Smooth muscle cell of the pulmonary artery (primary cell): ENCODE data around the gene TET1. TPM values are rescaled to one million over a fixed set of nuclear protein-coding genes. Genes with fewer than 3 reads are reported as not detected.

Experiments
- total RNA-seq: library from RNA; depleted of rRNA; stranded (reverse); fragments of >200 nt; gene quantifications from 2 replicates; pipeline ENCODE4 v1.2.3, GENCODE V29; 2014

TET1 gene
- total RNA-seq = 1.8 and 5.2 TPM in 2 replicates

DNA sequence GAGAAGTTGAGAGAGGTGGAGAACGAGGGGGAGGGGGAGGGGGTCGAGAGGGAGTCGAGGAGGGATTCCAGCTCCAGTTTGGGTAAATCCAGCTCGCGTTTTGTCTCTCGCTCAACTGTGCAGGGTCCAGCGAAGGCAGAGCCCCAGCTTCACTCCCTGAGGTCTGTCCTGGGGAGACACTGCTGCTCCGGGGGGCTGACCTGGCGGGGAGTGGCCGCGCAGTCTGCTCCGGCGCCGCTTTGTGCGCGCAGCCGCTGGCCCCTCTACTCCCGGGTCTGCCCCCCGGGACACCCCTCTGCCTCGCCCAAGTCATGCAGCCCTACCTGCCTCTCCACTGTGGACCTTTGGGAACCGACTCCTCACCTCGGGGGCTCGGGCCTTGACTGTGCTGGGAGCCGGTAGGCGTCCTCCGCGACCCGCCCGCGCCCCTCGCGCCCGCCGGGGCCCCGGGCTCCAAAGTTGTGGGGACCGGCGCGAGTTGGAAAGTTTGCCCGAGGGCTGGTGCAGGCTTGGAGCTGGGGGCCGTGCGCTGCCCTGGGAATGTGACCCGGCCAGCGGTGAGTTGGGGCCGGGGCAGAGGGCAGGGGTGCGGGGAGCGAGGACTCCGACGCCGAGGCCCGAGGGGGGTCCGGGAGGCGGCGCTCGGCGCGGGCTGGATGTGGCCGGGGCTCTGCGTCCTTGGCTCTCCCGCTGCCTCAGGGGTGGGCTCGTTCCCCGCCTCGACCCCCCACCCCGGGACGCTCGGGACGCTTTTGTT, at the start of gene TET1:
Gene TET1 (plus strand): TSS at position 152 of the 757 bp plus-strand sequence. CDS start 12,002 bp downstream, outside the sequence.

DNA sequence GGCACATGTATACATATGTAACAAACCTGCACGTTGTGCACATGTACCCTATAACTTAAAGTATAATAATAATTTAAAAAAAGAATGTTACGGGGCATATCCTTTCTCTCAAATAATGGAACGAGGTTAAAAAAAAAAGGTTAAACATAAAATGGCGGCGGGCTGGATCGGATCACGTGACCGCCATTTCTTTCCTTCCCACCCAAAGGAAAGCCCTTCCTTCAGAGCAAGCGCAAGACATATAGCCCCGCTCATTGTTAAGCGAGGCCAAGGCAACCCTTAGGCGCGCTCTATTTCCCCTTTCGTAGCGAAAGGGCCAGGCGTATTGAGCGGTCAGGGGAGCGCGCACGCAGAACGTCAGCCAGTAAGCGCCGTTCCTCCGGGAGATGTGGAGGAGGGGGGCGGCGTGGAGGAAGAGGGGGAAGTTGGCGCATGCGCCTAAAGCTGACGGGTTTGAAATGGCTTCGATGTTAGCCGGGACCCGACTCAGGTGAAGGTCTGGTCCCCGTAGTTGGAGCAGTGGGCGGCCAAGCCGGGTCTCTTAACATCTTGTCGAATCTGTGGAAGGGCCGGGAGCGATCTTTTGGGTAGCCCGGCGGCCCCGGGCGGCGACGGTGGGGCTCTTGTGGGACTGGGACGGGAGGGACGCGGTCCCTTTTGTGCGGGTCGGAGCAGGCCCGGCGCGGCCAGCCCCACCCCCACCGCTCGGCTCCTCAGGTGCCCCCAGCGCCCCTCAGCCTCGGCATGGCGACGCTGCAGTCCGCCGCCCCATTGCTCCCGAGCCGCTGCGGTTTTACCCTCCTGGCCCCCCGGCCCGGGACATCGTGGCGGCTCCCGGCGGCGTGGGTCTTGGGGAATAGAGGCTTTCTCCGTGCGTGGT, 160.9 kb downstream of the TET1 start, which contains the start of gene CCAR1:
Gene CCAR1 (plus strand): TSS at position 447 of the 880 bp plus-strand sequence. CDS start 1,266 bp downstream, outside the sequence.

Other genes starting within 250 kb of the TET1 start
- gene HNRNPH3, start 228.3 kb upstream of the TET1 start, total RNA-seq = 26.4 and 32.9 TPM in 2 replicates
- gene PBLD, start 227.4 kb upstream of the TET1 start, total RNA-seq = 3.7 and 4.4 TPM in 2 replicates
- gene RUFY2, start 153.1 kb upstream of the TET1 start, total RNA-seq = 20.0 and 21.5 TPM in 2 replicates
- 2.8 and 4.4 TPM in 2 replicates for gene DNA2, start 88.4 kb upstream of the TET1 start, total RNA-seq
- 11.6 and 17.6 TPM in 2 replicates for gene SLC25A16, start 32.8 kb upstream of the TET1 start, total RNA-seq
- gene CCAR1, start 160.9 kb downstream of the TET1 start, total RNA-seq = 26.2 and 27.8 TPM in 2 replicates